ENCODE data around the gene EIF4ENIF1. TPM values are rescaled to one million over a fixed set of nuclear protein-coding genes. Genes with fewer than 3 reads are reported as not detected.
A peak's percentile ranks its signal among the peaks of the same experiment; 100 is the strongest.

EIF4ENIF1 gene, protein sequence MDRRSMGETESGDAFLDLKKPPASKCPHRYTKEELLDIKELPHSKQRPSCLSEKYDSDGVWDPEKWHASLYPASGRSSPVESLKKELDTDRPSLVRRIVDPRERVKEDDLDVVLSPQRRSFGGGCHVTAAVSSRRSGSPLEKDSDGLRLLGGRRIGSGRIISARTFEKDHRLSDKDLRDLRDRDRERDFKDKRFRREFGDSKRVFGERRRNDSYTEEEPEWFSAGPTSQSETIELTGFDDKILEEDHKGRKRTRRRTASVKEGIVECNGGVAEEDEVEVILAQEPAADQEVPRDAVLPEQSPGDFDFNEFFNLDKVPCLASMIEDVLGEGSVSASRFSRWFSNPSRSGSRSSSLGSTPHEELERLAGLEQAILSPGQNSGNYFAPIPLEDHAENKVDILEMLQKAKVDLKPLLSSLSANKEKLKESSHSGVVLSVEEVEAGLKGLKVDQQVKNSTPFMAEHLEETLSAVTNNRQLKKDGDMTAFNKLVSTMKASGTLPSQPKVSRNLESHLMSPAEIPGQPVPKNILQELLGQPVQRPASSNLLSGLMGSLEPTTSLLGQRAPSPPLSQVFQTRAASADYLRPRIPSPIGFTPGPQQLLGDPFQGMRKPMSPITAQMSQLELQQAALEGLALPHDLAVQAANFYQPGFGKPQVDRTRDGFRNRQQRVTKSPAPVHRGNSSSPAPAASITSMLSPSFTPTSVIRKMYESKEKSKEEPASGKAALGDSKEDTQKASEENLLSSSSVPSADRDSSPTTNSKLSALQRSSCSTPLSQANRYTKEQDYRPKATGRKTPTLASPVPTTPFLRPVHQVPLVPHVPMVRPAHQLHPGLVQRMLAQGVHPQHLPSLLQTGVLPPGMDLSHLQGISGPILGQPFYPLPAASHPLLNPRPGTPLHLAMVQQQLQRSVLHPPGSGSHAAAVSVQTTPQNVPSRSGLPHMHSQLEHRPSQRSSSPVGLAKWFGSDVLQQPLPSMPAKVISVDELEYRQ
- total RNA-seq (10 to 100 TPM in 6 of 7 donors, 1 to 10 TPM in 1; 8.4 to 43.6 (median 37.5) TPM), polyA plus RNA-seq (10 to 100 TPM; 22.3 to 50.2 TPM)
- long read RNA-seq, donor 1, partial matches to known transcripts: 8 of 31 reads
- long read RNA-seq, donor 1, other reads (novel, unspliced or antisense): 22 of 31 reads
- long read RNA-seq, donor 2, partial matches to known transcripts: 8 of 10 reads
- long read RNA-seq, donor 2, other reads (novel, unspliced or antisense): 0 of 10 reads
- long read RNA-seq, donor 3, transcript EIF4ENIF1-201 (19 exons, 3,544 nt): major isoform, 24 of 93 reads
- long read RNA-seq, donor 3, partial matches to known transcripts: 47 of 93 reads
- long read RNA-seq, donor 3, other reads (novel, unspliced or antisense): 19 of 93 reads

DNA sequence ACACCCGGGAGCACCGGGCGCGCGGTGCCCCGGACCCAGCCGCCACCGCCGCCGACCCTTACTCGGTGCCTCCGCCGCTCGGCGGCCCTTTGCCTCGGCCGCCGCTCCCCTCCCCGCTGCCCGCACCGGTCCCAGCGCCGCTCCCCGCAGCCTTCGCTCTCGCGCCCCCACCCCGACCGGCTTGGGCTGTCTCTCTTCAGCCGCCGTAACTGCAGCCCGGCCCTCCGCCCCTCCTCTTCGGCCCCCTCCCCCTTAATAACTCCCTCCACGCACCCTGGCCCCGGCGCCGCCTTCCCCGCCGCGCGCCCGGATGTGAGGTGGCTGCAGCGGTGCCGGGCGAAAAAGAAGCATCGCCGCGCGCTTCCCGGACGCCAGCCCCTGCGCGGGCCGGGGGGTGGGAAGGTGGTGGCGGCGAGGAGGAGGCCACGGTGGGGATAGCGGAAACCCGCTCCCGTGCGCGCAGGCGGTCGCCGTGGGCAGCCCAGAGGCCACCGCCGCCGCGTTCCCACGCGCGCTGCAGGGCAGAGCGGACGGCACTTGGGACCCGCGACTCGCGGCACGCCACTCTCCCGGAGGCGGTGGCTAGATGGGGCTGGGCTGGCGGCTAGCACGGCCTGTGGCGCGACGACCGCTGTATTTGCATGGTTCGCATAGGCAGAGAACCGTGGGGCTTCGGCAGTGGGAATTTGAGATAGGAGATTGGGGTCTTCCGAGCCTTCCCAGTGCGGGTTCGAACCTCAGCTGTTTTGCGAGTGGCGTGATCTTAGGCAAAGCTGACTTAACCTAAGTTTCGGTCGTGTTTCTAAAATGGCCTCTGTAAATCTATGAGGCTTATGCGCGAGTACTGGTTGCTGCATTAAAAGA, at the start of gene EIF4ENIF1:
Gene EIF4ENIF1, minus strand, starts transcription at position 211 of the 864 bp plus-strand sequence. CDS start 1,124 bp downstream, outside the sequence.
- H3K9me3 ChIP-seq: no peaks in the 10 kb centered on the region
- WGBS, 3 donors: 0 to 1% (median 0%) methylated on average over 80 to 100 of the region's 100 CpGs
- TF ChIP-seq, protein P1, sequence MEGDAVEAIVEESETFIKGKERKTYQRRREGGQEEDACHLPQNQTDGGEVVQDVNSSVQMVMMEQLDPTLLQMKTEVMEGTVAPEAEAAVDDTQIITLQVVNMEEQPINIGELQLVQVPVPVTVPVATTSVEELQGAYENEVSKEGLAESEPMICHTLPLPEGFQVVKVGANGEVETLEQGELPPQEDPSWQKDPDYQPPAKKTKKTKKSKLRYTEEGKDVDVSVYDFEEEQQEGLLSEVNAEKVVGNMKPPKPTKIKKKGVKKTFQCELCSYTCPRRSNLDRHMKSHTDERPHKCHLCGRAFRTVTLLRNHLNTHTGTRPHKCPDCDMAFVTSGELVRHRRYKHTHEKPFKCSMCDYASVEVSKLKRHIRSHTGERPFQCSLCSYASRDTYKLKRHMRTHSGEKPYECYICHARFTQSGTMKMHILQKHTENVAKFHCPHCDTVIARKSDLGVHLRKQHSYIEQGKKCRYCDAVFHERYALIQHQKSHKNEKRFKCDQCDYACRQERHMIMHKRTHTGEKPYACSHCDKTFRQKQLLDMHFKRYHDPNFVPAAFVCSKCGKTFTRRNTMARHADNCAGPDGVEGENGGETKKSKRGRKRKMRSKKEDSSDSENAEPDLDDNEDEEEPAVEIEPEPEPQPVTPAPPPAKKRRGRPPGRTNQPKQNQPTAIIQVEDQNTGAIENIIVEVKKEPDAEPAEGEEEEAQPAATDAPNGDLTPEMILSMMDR (IDR thresholded peaks at IDR 0.05): peak in 1 of 3 donors; percentile 42
- TF ChIP-seq EP300 (IDR thresholded peaks at IDR 0.05) (no peak), POLR2A (IDR thresholded peaks at IDR 0.05) (peak; percentile 32)
- H3K4me3 ChIP-seq: peak within 1 kb of the TSS; percentile 55
- H3K27me3 ChIP-seq: no peaks in the 10 kb centered on the region
- DNase-seq: peak; percentile 84 to 91 (median 88)
- no peaks in the 10 kb centered on the region for H3K36me3 ChIP-seq
- peaks cover 4% of the 10 kb centered on the region for H3K4me1 ChIP-seq (ENCODE audit: insufficient read depth)
- H3K27ac ChIP-seq: peak within 1 kb of the TSS; percentile 89 to 97
- intact Hi-C loops (cut with DNase I): no loop called here

GRCh38 chr22:31538815-31539214, 49.2 kb upstream of the EIF4ENIF1 start:
- no peaks in the 10 kb centered on the region for H3K4me1 ChIP-seq (ENCODE audit: insufficient read depth)
- no peak overlapping the region for H3K27ac ChIP-seq
- no peak overlapping the region for H3K4me3 ChIP-seq
- intact Hi-C loops (cut with DNase I): no loop called here
- 91 to 94% (median 93%) methylated on average over 5 of the region's 5 CpGs for WGBS, 3 donors
- H3K9me3 ChIP-seq: no peaks in the 10 kb centered on the region
- no peak for DNase-seq
- TF ChIP-seq POLR2A (IDR thresholded peaks at IDR 0.05) (no peak), EP300 (IDR thresholded peaks at IDR 0.05) (no peak)
- TF ChIP-seq, protein P1 (IDR thresholded peaks at IDR 0.05): no peak
- H3K27me3 ChIP-seq: no peaks in the 10 kb centered on the region
- no peaks in the 10 kb centered on the region for H3K36me3 ChIP-seq

DNA sequence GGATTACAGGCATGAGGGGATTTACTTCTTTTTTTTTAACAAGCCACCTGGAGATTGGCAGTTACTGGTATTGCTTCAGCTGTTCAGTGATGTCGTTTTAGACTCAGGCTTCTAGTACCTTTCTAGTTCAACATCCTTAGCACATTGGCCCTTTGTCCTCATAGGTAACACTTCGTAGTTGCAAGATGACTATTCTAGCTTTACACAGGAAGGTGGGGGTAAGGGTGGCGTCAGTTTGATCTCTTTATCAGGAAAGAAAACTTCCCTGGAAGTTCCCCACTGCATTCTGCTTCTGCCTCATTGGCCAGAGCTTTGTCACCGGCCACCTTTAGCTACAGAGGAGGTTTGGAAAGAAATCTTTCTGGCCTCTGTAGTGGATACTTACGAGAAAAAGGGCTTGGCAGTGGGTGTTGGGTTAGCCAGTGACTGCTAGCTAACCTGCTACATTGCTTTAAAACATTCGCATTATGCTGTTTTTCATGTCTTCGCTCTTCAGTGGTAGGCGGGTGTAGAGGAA, 47.4 kb upstream of the EIF4ENIF1 start:
- DNase-seq: no peak
- TF ChIP-seq POLR2A (IDR thresholded peaks at IDR 0.05) (no peak), EP300 (IDR thresholded peaks at IDR 0.05) (no peak)
- TF ChIP-seq, protein P1 (IDR thresholded peaks at IDR 0.05): no peak
- Histone ChIP-seq H3K36me3 (no peaks in the 10 kb centered on the region), H3K27ac (no peak overlapping the region), H3K4me3 (no peak overlapping the region), H3K27me3 (no peaks in the 10 kb centered on the region), H3K9me3 (no peaks in the 10 kb centered on the region), H3K4me1 (ENCODE audit: insufficient read depth) (no peaks in the 10 kb centered on the region)
- intact Hi-C loops (cut with DNase I): no loop called here
- WGBS, 3 donors: 87 to 91% (median 88%) methylated on average over 8 of the region's 8 CpGs
